ENCODE results near the gene RPL34.

RPL34 gene

DNA sequence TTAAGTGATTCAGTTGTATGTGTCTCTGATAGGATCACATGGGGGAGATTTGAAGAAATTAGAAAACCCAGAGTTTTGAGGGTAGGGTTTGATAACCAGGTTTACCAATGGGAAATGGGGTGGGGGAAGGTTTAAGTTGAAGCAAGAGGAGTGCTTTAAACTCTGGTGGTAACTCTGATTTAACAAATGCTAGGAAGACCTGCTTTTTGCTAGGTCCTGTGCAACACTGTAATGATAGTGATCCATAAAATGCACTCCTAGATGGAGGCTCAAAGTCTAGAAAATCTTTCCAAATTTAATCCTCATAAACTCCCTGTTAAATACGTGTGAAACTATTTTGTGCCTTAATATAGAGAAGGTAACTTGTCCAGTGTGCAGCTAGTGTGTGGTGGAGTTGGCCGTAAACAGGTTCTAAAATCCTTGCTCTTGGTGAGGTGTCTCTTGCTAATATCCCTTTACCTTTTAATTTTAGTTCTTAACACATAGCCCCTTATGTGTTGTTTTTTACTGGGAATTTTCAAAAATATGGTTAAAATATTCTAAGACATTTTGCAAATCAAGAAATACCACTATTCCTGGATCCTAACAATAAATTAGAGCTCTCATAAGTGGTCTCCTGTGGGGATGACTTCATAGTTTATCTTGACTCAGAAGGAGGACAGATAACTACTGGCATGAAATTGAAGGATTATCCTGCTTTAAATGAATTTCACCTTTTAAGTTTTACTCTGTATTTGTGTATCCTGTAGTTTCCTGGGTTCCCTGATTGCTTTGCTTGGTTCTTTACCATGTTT, 4.1 kb downstream of the RPL34 start:
- DNase-seq (ENCODE audit: low read depth in 2 of 2), result no peak

GRCh38 chr4:108626056-108626455, 5.7 kb downstream of the RPL34 start:
- DNase-seq (ENCODE audit: low read depth in 2 of 2), result no peak

GRCh38 chr4:108628411-108628810, 8.0 kb downstream of the RPL34 start:
- no peak for DNase-seq (ENCODE audit: low read depth in 2 of 2)

GRCh38 chr4:108635070-108635655, 14.8 kb downstream of the RPL34 start:
- DNase-seq (ENCODE audit: low read depth in 2 of 2), result no peak

GRCh38 chr4:108636246-108636645, 15.9 kb downstream of the RPL34 start:
- DNase-seq (ENCODE audit: low read depth in 2 of 2), result no peak

DNA sequence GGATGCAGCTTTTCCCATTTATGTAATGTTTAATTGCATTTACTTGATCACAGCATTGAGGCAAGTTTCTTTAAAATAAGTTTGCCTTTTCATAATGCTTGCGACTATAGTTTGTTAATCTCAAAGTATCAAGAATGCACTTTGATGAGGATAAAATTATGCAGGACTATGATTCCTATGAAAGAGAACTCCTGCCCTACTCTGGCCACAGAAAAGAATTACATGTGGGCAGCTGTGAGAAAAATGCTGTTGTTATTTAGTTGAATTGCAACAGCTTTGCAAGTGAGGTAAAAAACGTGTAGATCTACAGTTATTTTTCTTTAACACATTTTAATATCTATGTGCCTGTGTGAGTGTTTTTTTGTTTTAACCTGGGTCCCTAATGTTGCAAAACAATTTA, 17.5 kb downstream of the RPL34 start:
- no peak for DNase-seq (ENCODE audit: low read depth in 2 of 2)

DNA sequence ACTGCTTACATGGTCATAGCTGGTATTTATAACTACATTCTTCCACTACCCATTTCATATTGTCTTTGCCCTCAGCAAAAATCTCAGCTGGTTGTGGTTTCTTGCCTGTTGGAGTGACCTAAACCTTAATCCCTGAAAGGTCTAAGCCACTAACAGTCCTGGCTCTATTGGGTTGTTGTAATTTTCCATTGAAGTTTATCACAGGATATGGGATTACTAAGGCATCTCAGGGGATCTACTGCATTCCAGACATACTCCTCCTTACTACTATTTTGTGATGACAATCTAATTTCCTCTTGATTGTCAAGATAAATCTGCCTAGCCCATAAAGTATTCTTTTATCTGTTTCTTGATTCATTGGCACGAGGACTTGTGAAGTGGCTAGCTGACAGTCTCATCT, 23.9 kb downstream of the RPL34 start:
- no peak for DNase-seq (ENCODE audit: low read depth in 2 of 2)

- DNase-seq (ENCODE audit: low read depth in 2 of 2), result no peak
Observed at GRCh38 chr4:108646706-108647105, 26.3 kb downstream of the RPL34 start.

- DNase-seq (ENCODE audit: low read depth in 2 of 2), result no peak
Observed at GRCh38 chr4:108649863-108650211, 29.5 kb downstream of the RPL34 start.

DNA sequence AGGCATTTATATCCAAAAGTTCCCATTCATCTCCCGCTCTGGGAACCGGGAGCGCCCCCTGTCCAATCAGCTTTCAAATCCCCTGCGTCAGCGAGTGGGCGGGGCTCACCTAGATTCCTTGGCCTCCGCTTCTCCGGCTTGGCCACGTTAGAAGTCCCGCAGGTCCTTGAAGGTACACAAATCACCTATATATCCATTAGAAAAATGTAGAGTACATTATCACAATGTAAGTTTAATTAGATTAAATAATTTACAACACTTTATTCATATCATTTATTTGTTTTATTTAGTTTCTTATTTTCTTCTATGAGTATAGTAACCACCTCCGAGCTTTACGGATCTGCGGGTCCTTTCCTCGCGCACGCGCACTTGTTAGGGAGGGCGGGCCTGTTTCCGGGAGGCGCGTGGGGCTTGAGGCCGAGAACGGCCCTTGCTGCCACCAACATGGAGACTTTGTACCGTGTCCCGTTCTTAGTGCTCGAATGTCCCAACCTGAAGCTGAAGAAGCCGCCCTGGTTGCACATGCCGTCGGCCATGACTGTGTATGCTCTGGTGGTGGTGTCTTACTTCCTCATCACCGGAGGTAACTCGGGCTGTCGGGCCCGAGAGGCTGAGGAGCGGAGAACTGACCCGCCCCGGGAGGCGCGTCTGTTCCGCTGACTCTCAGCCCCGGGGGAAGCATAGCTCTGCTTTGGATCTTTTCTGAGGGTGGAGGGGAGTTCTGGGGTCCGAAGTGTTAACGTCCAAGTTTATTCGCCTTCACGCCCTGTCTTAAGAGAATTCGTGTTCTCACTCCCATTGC, 30.0 kb downstream of the RPL34 start, which contains the start of gene OSTC:
TSS of gene OSTC (plus strand) at position 388 of the 802 bp plus-strand sequence. CDS start at position 445, 57 bp downstream.
- peak; percentile 82 to 89 for DNase-seq (ENCODE audit: low read depth in 2 of 2)

DNA sequence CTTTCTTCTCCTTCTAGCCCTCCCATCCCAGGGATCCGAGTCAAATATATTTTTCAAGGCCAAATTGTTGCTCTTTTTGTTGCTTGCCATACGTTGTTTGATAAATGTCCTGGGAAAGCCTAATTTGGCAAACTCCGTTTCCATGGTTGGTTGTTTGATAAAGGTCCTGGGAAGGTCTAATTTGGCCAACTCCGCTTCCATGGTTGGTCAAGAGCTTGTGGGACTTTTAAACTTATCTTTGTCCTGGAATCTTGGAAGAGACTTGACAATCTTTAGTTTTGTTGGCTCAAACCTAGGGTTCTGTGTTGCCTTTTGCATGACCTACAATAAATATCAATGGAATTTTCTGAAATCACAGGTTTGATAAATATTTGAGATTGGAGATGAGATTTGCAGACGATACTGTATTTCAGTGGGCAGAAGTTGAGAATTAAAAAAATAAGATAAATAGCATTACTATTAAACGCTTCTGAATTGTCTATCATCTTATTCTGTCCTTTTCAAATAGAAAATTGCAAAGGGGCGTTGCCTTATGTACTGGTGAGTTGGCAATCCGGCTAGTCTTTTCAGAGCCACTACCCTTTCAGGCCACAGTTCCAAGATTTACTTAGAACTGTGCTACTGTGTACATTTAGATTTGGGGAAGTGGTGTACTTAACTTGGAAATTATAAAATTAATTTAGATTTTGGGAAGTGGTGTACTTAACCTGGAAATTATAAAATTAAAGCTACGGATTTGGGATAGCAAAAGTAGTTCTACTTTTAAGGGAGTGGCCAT, 30.8 kb downstream of the RPL34 start:
- no peak for DNase-seq (ENCODE audit: low read depth in 2 of 2)

GRCh38 chr4:108662629-108663028, 42.3 kb downstream of the RPL34 start:
- no peak for DNase-seq (ENCODE audit: low read depth in 2 of 2)

GRCh38 chr4:108674356-108674977, 54.1 kb downstream of the RPL34 start:
- DNase-seq (ENCODE audit: low read depth in 2 of 2), result no peak

Data from stimulated activated CD4-positive, alpha-beta T cell treated with anti-CD3 and anti-CD28 coated beads, Interleukin-12 subunit alpha, Interleukin-12 subunit beta, amount 100 ng/mL, for 24 hours (primary cell).